HepG2 (cell line): Measurements from ENCODE around the gene SKI. TPM values are rescaled to one million over a fixed set of nuclear protein-coding genes. Genes with fewer than 3 reads are reported as not detected.

Experiments
- ELF4 ChIP-seq: sonication (generic); formaldehyde crosslinking; IDR thresholded peaks from 2 replicates; pipeline ENCODE4 v1.5.0; 2020; ENCODE audit warnings: missing genetic modification reagents, mild to moderate bottlenecking, moderate library complexity, borderline replicate concordance
- KDM6A ChIP-seq: IDR thresholded peaks from 2 replicates; pipeline ENCODE4 v1.6.1; 2016; ENCODE audit warnings: low read depth
- RBM39 ChIP-seq: fragments of 200-400 bp; formaldehyde crosslinking; IDR thresholded peaks from one replicate; pipeline ENCODE4 v1.6.1; 2018; ENCODE audit warnings: antibody characterized with exemption, mild to moderate bottlenecking, low read depth, low read length; ENCODE audit not compliant: poor library complexity, severe bottlenecking
- SETDB1 ChIP-seq: sonication (generic); formaldehyde crosslinking; IDR thresholded peaks from 2 replicates; pipeline ENCODE4 v1.5.1; 2020; ENCODE audit warnings: missing genetic modification reagents, mild to moderate bottlenecking, borderline replicate concordance
- SMAD1 ChIP-seq: sonication (generic); formaldehyde crosslinking; IDR thresholded peaks from 2 replicates; pipeline ENCODE4 v1.4.0; 2020; ENCODE audit warnings: missing genetic modification reagents, low read depth, mild to moderate bottlenecking, borderline replicate concordance
- ZNF24 ChIP-seq: fragments of 450-650 bp; IDR thresholded peaks from 2 replicates; pipeline ENCODE4 v1.6.1; 2017; ENCODE audit warnings: antibody characterized with exemption, mild to moderate bottlenecking
- ZNF34 ChIP-seq: sonication (generic); formaldehyde crosslinking; IDR thresholded peaks from 2 replicates; pipeline ENCODE4 v1.4.0; 2020; ENCODE audit warnings: mild to moderate bottlenecking, missing genetic modification reagents, borderline replicate concordance
- ZNF510 ChIP-seq: sonication (generic); formaldehyde crosslinking; IDR thresholded peaks from 2 replicates; pipeline ENCODE4 v1.4.0; 2020; ENCODE audit warnings: low read depth, mild to moderate bottlenecking, missing genetic modification reagents
- ZNF792 ChIP-seq: IDR thresholded peaks from 2 replicates; pipeline ENCODE4 v1.6.1; 2016
- ZSCAN31 ChIP-seq: sonication (generic); formaldehyde crosslinking; IDR thresholded peaks from 2 replicates; pipeline ENCODE4 v1.5.0; 2020; ENCODE audit warnings: low read depth, mild to moderate bottlenecking, missing genetic modification reagents
- polyA plus RNA-seq, 8 experiments: library from polyadenylated mRNA; depleted of rRNA in 3 of 8; stranded (reverse) in 7 of 8; unstranded in 1 of 8; fragments of >200 nt; fragmentation: Illumina TruSeq in 4 of 8; extraction: Trizol in 4 of 8; gene quantifications; 2 replicates each; pipeline versions ENCODE4 v1.2.1 to v1.2.3, GENCODE V29; 2011 to 2016; ENCODE audit warnings: low read depth in 4 of 8, missing spikeins in 1 of 8, mixed read lengths in 1 of 8; ENCODE audit not compliant: insufficient read depth in 1 of 8
- total RNA-seq, 5 experiments: library from RNA; depleted of rRNA; stranded (reverse); fragments of >200 nt; fragmentation: Illumina TruSeq; extraction: Trizol; gene quantifications; 2 replicates each; pipeline ENCODE4 v1.2.3, GENCODE V29; 2016; ENCODE audit warnings: low read depth in 1 of 5
- TF ChIP-seq, protein P1 (sequence below): sonication (generic); formaldehyde crosslinking; IDR thresholded peaks from 2 replicates; pipeline ENCODE4 v1.4.0; 2020; ENCODE audit warnings: missing genetic modification reagents, borderline replicate concordance
- TF ChIP-seq, protein P2 (sequence below): sonication (generic); formaldehyde crosslinking; IDR thresholded peaks from 2 replicates; pipeline ENCODE4 v1.4.0; 2020; ENCODE audit warnings: mild to moderate bottlenecking, low read depth, missing genetic modification reagents

Gene SKI
- total and polyA plus RNA-seq, 2 of the 13 experiments (the other 11 are each of a cell fraction or from before 2014, with no cell fraction given): 4.7 to 6.9 TPM

DNA sequence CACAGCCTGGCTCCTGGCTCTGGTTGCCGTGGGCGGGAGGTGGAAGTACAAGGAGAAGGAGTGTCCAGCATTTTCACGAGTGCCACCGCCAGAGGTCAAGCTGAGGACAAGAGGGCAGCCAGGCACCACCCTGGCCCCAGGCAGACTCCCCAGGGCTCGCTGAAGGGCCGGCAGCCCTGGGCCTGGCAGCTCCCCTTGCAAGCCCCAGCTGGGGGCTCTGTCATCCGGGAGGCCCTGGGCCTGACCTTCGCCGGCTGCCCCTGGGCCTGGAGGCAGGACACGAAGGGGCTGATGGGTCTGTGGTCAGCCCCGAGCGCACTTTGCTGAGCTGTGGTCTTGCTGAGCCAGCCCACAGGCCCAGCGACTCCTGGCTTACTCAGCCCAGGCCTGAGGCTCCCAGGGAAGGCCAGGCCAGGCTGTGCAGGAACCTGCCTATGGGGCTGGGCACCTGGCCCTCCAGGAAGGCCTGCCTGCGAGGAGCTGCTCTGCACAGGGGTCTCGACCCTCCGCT lies 88.4 kb downstream of the SKI start (continued):
- TF ChIP-seq, protein P1, sequence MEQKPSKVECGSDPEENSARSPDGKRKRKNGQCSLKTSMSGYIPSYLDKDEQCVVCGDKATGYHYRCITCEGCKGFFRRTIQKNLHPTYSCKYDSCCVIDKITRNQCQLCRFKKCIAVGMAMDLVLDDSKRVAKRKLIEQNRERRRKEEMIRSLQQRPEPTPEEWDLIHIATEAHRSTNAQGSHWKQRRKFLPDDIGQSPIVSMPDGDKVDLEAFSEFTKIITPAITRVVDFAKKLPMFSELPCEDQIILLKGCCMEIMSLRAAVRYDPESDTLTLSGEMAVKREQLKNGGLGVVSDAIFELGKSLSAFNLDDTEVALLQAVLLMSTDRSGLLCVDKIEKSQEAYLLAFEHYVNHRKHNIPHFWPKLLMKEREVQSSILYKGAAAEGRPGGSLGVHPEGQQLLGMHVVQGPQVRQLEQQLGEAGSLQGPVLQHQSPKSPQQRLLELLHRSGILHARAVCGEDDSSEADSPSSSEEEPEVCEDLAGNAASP (CRISPR knock-in tag): 0 out of 2 replicates have a peak, but pooled peaks have one; percentile 10
- TF ChIP-seq ZSCAN31: no peak
- no peak for TF ChIP-seq SETDB1 (CRISPR knock-in tag)
- no peak for TF ChIP-seq ZNF24
- TF ChIP-seq, protein P2, sequence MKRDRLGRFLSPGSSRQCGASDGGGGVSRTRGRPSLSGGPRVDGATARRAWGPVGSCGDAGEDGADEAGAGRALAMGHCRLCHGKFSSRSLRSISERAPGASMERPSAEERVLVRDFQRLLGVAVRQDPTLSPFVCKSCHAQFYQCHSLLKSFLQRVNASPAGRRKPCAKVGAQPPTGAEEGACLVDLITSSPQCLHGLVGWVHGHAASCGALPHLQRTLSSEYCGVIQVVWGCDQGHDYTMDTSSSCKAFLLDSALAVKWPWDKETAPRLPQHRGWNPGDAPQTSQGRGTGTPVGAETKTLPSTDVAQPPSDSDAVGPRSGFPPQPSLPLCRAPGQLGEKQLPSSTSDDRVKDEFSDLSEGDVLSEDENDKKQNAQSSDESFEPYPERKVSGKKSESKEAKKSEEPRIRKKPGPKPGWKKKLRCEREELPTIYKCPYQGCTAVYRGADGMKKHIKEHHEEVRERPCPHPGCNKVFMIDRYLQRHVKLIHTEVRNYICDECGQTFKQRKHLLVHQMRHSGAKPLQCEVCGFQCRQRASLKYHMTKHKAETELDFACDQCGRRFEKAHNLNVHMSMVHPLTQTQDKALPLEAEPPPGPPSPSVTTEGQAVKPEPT: no peak
- TF ChIP-seq ZNF792: no peak
- no peak for TF ChIP-seq RBM39
- TF ChIP-seq SMAD1: 0 out of 2 replicates have a peak, but pooled peaks have one; percentile 64
- TF ChIP-seq KDM6A (CRISPR knock-in tag): no peak
- no peak for TF ChIP-seq ZNF510
- no peak for TF ChIP-seq ELF4 (CRISPR knock-in tag)
- no peak for TF ChIP-seq ZNF34
